Cerebellar cortex (tissue), 1 donor: ENCODE measurements around the gene PCDHA1.
"Not testable (repeated sequence)": the region's sequence is repeated elsewhere in the genome, so short reads cannot be mapped to it uniquely, and the experiment has no call there.

Experiments
- DNase-seq: peaks from one replicate; pipeline ENCODE4 v3.0.0-alpha.2; 2015; ENCODE audit warnings: low spot score

Gene PCDHA1

GRCh38 chr5:140808241-140808888 is 22.4 kb downstream of the PCDHA1 start:
- not testable (repeated sequence) for DNase-seq

- DNase-seq: no peak
These were observed 22.9 kb downstream of the PCDHA1 start for GRCh38 chr5:140808889-140809291.

GRCh38 chr5:140821375-140822280 is 35.7 kb downstream of the PCDHA1 start, which contains the start of gene PCDHA5:
Gene PCDHA5, plus strand, starts transcription at chr5:140821613.
- DNase-seq: peak; percentile 47

GRCh38 chr5:140822281-140822629 is 36.3 kb downstream of the PCDHA1 start:
- no peak for DNase-seq

- not testable (repeated sequence) for DNase-seq
These were observed 37.0 kb downstream of the PCDHA1 start for GRCh38 chr5:140822969-140823368.

- DNase-seq: no peak
These were observed 37.5 kb downstream of the PCDHA1 start for GRCh38 chr5:140823475-140823874.

- DNase-seq: peak; percentile 34
These were observed 41.9 kb downstream of the PCDHA1 start, which contains the start of gene PCDHA6 for GRCh38 chr5:140827704-140828361. Gene PCDHA6, plus strand, starts transcription at chr5:140827960. Its CDS starts 132 bp downstream, at chr5:140828092.

GRCh38 chr5:140828362-140828737 is 42.4 kb downstream of the PCDHA1 start:
- DNase-seq: no peak

GRCh38 chr5:140829511-140830501 is 43.9 kb downstream of the PCDHA1 start:
- not testable (repeated sequence) for DNase-seq

GRCh38 chr5:140833993-140834392 is 48.1 kb downstream of the PCDHA1 start, which contains the start of gene PCDHA7:
Gene PCDHA7, plus strand, starts transcription at chr5:140834269. Its CDS starts 115 bp downstream, at chr5:140834384.
- peak; percentile 36 for DNase-seq

- not testable (repeated sequence) for DNase-seq
These were observed 48.6 kb downstream of the PCDHA1 start for GRCh38 chr5:140834439-140835008.

GRCh38 chr5:140835622-140836510 is 49.9 kb downstream of the PCDHA1 start:
- no peak for DNase-seq

GRCh38 chr5:140840978-140841962 is 55.3 kb downstream of the PCDHA1 start, which contains the start of gene PCDHA8:
Gene PCDHA8, plus strand, starts transcription at chr5:140841187. Its CDS starts 135 bp downstream, at chr5:140841322.
- peak; percentile 66 for DNase-seq

GRCh38 chr5:140842798-140843733 is 57.1 kb downstream of the PCDHA1 start:
- DNase-seq: no peak

- DNase-seq: not testable (repeated sequence)
These were observed 62.5 kb downstream of the PCDHA1 start, which contains the start of gene PCDHA9 for GRCh38 chr5:140848139-140849102. Gene PCDHA9, plus strand, starts transcription at chr5:140848382. Its CDS starts 114 bp downstream, at chr5:140848496.
